NCI-H1930 (cell line): ENCODE measurements around the gene DARS2.
"Not testable (repeated sequence)": the region's sequence is repeated elsewhere in the genome, so short reads cannot be mapped to it uniquely, and the experiment has no call there.

Source experiments
- DNase-seq, 2 experiments: peaks; one replicate each; lab custom pipeline; 2025; lab: John Stamatoyannopoulos, UW

DARS2 gene

DNA sequence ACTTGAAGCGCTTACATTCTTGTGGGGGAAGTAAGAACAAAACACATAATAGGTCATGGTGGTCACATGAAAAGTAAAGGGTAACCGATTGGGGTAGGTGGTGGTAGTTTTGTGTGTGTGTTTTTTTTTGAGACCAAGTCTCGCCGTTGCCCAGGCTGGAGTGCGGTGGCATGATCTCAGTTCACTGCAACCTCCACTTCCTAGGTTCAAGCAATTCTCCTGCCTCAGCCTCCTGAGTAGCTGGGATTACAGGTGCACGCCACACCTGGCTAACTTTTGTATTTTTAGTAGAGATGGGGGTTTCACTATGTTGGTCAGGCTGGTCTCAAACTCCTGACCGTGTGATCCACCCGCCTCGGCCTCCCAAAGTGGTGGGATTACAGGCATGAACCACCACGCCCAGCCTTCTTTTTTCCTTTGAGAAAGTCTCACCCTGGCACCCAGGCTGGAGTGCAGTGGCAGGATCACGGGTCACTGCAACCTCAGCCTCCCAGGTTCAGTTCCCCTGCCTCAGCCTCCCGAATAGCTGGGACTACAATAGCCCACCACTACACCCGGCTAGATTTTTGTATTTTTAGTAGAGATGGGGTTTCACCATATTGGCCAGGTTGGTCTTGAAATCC is 37.8 kb downstream of the DARS2 start:
- not testable (repeated sequence) for DNase-seq

DNA sequence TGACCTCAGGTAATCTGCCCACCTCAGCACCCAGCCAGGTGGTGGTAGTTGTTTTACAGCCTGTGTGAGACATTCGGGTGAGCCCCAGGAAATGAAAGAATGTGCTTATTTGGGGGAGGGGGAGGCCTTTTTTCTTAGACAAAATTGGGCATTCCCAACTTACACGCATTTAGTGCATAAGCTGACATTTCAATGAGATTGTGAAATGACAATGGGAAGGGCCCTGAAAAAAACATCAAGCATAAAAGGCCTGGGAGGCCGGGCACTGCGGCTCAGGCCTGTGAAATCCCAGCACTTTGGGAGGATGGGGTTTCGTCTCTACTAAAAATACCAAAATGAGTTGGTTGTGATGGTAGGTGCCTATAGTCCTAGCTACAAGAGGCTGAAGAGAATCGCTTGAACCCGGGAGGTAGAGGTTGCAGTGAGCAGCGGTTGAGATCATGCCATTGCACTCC is 38.3 kb downstream of the DARS2 start:
- DNase-seq = no peak

DNA sequence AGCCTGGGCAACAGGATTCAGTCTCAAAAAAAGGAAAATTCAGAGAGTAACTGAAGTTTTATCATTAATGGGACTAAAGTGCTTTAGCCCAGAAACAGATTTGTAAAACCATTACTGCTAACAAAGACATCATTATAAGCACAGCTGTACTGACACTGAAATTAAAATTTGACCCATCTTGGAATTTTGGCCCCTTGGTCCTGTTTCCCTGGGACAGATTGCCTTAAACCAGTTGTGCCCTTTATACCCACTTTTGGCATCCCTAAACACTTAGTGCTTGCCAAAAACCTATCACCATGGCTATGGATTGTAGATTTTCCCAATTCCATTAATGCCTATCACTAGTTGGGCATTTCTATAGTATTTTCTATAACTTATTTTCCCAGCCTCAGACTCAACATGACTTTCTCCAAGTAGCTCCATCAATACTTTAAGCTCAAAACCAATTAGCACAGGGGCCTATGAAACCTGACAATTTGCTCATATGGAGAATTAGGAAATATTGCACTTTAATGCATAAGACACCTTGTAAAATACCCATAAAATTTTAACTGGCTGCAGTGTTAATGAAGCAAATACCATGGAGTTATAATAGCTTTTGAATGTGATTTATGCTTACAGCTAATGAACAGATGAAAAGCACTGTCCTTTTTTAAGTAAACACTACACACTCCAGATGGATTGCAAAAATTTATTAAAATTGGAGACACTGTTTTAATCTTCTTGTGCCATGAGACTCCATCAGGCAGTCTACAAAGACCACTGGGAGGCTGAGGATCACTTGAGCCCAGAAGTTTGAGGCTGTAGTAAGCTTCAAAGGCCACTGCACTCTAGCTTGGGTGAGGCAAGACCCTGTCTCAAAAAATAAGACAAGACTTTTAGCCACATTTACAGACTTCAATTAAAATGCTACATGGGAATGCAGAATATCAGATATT is 39.0 kb downstream of the DARS2 start:
- no peak for DNase-seq

GRCh38 chr1:173864179-173864867 is 39.9 kb downstream of the DARS2 start:
- no peak for DNase-seq

DNA sequence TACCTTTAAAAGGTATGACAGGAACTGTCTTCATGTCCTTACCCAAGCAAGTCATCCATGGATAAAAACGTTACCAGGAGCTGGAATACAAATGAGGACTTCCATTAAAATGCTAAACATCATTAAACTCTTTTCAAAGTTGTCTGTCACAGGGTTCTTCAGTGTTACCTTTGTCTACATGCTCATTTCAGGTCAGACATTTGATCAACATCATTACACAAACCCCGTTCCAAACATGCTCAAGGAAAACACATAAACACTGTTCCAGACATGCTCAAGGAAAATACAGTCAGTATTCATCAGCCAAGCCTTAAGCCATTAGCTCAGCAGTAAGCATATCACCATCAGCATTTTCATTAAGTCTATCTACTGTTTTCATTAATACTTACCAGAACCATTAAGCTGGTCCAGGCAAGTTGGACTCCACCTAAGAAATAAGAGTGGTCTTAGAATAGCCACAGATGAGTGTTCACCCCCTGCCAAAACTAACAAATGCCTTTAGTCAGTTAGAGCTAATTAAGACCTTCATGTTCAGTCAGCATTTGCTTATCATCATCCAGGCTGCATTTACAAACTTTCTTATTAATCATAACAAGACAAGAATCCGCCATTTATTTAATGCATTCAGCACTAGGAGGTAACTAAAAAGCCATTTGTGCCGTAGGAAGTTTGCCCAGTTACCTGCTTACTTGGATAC is 41.1 kb downstream of the DARS2 start:
- DNase-seq = no peak

DNA sequence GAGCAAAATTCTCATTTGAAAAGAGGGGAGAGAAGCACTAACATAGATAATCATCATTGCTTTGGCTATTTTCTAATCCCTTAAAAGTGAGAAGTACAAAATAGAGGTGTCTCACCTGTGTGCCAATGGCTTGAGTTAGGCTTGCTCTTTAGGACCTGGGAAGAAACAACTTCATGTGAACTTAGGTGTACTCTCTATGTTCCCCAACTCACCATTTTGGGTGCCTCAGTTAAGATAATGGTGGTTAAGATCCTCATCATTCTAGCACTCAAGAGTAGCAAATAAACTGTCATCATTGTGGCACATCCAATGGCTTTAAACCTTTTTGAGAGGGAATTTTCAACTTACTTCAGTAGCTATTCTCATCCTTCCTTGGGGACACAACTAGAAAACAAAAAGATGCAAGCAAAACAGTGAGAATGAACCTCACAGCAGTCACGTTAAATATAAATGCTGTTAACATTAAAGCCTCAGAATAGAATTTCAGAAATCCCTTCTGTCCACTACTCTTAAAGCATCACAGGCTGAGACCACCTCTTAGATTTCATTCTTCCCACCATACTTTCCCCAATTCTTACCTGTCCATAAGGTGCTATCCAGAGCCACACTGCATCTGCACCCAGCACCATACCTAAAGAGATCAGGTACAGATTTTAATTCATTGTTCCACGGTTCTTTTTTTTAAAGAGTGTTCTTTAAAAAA is 42.1 kb downstream of the DARS2 start:
- no peak for DNase-seq

GRCh38 chr1:173867141-173867752 is 42.8 kb downstream of the DARS2 start:
- no peak for DNase-seq

DNA sequence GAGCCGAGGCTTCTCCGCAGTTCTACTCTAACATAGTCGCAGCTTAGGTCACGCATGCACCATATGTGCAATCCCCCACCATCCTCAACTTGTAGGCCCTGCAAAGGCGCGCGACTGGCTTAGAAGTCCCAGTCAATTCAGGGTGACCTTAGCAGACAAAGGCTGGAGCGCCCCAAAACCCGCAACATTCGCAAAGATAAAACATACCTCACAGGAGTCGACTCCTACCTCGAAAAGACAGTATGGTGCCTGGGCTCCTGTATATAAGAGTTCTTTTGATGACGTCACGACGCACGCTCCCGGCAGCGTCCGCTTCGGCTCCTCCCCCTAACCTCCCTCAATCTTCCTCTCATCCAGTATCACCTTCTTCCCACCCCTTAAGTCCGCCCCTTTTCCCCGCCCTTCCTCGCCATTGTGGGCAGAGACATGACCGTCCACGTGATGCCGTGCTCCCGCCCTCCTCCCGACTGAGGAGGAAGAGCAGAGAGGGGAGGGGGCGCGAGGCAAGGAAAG is 43.3 kb downstream of the DARS2 start, which contains the start of gene GAS5:
GAS5 (minus strand) TSS at position 237 of the 513 bp plus-strand sequence.
- peak; percentile 98 to 99 for DNase-seq

DNA sequence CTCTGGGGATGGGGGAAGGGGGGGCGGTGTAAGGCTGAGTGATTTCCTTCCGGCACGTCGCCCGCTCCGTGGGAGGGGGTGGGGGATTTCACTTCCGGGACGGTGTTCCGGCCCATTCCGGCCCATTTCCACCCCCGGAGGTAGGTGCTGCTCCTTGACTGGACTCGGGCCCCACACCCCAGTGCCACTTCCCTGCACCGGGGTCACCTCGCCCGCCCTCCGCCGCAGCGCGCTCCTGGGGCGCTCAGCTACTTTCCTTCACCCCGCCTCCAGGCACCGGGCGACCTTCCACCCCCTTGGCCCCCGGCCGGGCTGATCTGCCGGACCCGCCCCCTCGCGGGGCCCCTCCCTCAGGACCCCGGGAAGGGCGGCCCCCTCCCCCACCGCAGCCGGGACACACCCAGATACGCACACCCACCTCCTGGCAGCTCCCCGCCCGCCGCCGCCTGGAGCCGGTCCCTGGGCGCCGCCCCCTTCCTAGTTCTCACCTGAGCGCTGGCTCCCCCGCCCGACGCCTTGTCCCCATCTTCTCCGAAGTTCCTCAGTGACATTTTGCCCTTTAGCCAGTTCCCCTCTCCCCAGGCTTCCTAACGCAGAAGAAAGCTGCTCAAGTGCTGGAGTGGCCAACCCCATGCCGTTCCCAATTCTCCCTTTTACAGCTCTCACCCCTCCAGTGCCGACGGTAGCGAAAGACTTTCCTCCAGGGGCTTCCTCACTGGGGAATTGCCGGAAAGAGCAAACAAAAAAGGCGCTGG is 44.0 kb downstream of the DARS2 start, which contains the start of gene ZBTB37:
ZBTB37 (plus strand) TSS at position 115 of the 755 bp plus-strand sequence. CDS start 1,846 bp downstream, outside the sequence.
- DNase-seq = peak; percentile 77 to 83

DNA sequence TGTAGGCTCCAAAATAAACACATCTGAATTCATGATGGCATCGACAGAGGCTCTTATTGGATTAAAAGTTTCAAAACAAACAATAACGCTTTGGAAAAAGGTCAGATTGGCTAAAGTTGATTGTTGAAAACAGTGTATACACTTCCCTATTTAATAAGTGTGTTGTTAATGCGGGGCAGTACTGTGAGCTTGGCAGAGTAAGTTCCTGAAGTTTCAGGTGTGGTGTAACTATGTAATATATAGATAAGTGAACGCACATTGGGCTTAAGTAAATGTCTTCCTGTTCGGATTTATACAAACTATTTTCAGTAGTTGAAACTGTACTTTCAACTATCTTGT is 44.5 kb downstream of the DARS2 start:
- DNase-seq = no peak

GRCh38 chr1:173870252-173871075 is 46.0 kb downstream of the DARS2 start:
- DNase-seq = no peak

DNA sequence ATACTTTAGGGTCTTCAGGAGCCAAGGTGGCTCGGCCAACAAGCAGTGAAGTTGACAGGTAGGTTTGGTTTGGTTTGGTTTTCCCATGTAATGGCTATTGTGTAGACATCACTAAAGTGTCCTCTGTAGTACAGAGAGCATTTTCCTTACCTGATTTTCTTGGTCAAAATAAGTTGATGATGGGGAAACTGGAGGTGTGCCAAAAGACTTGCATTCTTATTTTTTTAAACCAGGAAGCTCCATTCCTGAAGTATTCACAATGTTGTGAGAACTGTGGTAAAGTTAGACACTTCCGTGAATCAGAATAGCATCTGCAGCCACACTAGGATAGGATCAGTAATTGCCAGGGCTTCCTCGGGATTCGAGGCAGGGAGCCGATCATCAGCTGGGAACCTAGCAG is 46.6 kb downstream of the DARS2 start:
- DNase-seq = no peak

- no peak for DNase-seq
Observed at GRCh38 chr1:173871500-173871899, 47.0 kb downstream of the DARS2 start.

DNA sequence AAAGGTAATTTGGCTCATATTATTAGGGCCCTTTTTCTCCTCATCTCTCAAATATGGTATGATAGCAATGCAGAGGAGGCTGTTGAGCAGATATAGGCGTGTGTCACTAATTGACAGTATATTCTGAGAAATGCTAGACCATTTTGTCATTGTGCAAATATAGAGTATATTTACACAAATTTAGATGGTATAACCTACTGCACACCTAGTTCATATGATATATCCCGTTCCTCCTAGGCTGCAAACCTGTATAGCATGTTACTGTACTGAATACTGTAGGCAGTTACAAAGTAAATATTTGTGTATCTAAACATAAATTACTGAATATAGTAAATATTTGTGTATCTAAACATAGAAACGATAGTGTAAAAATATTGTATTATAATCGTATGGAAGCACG is 52.3 kb downstream of the DARS2 start:
- DNase-seq = no peak

DNA sequence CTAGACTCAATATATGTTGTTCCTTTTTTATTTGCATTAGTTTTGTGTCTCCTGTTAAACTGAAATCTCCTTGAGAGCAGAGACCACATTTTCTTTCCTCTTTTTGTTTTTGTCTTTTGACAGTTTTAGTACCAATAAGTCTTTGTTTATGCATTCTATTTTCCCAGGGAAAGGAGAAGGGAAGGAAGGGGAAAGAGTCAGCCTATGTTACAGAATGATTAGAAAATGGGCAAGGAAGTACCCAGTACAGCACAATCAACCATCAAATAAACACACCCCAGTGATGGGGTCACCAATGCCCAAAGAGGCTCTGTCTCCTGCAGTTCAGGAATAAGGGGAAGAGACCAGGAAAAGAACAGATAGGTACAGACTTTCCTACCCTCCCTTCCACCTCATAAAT is 53.8 kb downstream of the DARS2 start:
- no peak for DNase-seq

DNA sequence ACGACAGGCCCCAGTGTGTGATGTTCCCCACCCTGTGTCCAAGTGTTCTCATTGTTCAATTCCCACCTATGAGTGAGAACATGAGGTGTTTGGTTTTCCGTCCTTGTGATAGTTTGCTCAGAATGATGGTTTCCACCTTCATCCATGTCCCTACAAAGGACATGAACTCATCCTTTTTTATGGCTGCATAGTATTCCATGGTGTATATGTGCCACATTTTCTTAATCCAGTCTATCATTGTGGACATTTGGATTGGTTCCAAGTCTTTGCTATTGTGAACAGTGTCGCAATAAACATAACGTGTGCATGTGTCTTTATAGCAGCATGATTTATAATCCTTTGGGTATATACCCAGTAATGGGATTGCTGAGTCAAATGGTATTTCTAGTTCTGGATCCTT is 56.6 kb downstream of the DARS2 start:
- not testable (repeated sequence) for DNase-seq

- DNase-seq = no peak
Observed at GRCh38 chr1:173884701-173885100, 60.2 kb downstream of the DARS2 start.

- no peak for DNase-seq
Observed at GRCh38 chr1:173886746-173887611, 62.5 kb downstream of the DARS2 start.
